GM20000 (cell line): ENCODE results near the gene EXOC3L1.

ENCODE experiments used
- DNase-seq: peaks from one replicate; pipeline ENCODE4 v3.0.0; 2012; ENCODE audit warnings: low spot score
- CTCF ChIP-seq: IDR thresholded peaks from 2 replicates; pipeline ENCODE4 v1.5.1; 2012; ENCODE audit warnings: mild to moderate bottlenecking, control low read depth; ENCODE audit errors: extremely low read depth, missing control alignments

The EXOC3L1 gene

GRCh38 chr16:67196881-67197280 lies 6.9 kb upstream of the EXOC3L1 start:
- no peak for TF ChIP-seq CTCF
- DNase-seq, result no peak

GRCh38 chr16:67195676-67196075 lies 5.7 kb upstream of the EXOC3L1 start:
- DNase-seq, result no peak
- TF ChIP-seq CTCF, result no peak

GRCh38 chr16:67194260-67194659 lies 4.3 kb upstream of the EXOC3L1 start:
- no peak for DNase-seq

GRCh38 chr16:67193536-67193935 lies 3.6 kb upstream of the EXOC3L1 start:
- DNase-seq, result no peak
- TF ChIP-seq CTCF, result no peak

More at GRCh38 chr16:67194260-67194659, 4.3 kb upstream of the EXOC3L1 start:
- no peak for TF ChIP-seq CTCF

- TF ChIP-seq CTCF, result no peak
These were observed 2.9 kb upstream of the EXOC3L1 start for GRCh38 chr16:67192781-67193361.

GRCh38 chr16:67191995-67192681 lies 2.2 kb upstream of the EXOC3L1 start, which contains the start of gene E2F4:
Gene E2F4, plus strand, starts transcription at chr16:67192155. Its CDS starts 73 bp downstream, at chr16:67192228.
- peak; percentile 98 for DNase-seq
- TF ChIP-seq CTCF, result no peak

More at GRCh38 chr16:67192781-67193361, 2.9 kb upstream of the EXOC3L1 start:
- no peak for DNase-seq

- no peak for TF ChIP-seq CTCF
- DNase-seq, result no peak
These were observed 1.6 kb upstream of the EXOC3L1 start for GRCh38 chr16:67191411-67191994.
